ENCODE data around the gene KNSTRN. TPM values are rescaled to one million over a fixed set of nuclear protein-coding genes. Genes with fewer than 3 reads are reported as not detected.

Gene KNSTRN
- total RNA-seq, 2 experiments from 2014 or later: 2.8 to 3.0 TPM

GRCh38 chr15:40338921-40339620 is 43.5 kb upstream of the KNSTRN start:
- no peaks in the 10 kb centered on the region for H3K9me3 Mint-ChIP-seq
- H3K27me3 ChIP-seq (ENCODE audit: control insufficient read depth in 1 of 2, insufficient read depth in 2 of 2, low read length in 2 of 2): no peaks in the 10 kb centered on the region
- intact Hi-C loops (cut with DNase I, micrococcal nuclease): loop anchor here (1.0 to 10.0 kb wide), 6 partner anchors 18 to 554 kb away; partner anchors contain the start of genes FSIP1 (in 1 of the 2) and PLCB2 (in 1 of the 2)

GRCh38 chr15:40339621-40339945 is 42.9 kb upstream of the KNSTRN start:
- H3K27ac ChIP-seq (ENCODE audit: low read depth in 1 of 2, low read length in 2 of 2): no peak overlapping the region
- DNase-seq (no peak), ATAC-seq (ENCODE audit: poor library complexity) (no peak)
- ChIA-PET CTCF (interaction anchor here (0.9 to 3.7 kb wide), 4 partner anchors 13 to 65 kb away, joined by 3 to 48 read pairs (median 18); partner anchors contain the start of gene INAFM2), POLR2A (interaction anchor here (1.0 kb wide), 1 partner anchor 14 kb away, joined by 3 read pairs; no protein-coding TSS in a partner anchor)
- H3K9me3 Mint-ChIP-seq: no peaks in the 10 kb centered on the region
- no peaks in the 10 kb centered on the region for H3K36me3 ChIP-seq (ENCODE audit: insufficient read depth, low read length)
- H3K36me3 Mint-ChIP-seq (ENCODE audit: low read depth): no peaks in the 10 kb centered on the region
- H3K9me3 ChIP-seq (ENCODE audit: control insufficient read depth in 1 of 2, insufficient read depth in 1 of 2, low read length in 2 of 2): no peaks in the 10 kb centered on the region
- intact Hi-C loops (cut with DNase I, micrococcal nuclease): loop anchor here (5.0 to 10.0 kb wide), 2 partner anchors 122 to 555 kb away; partner anchors contain the start of gene FSIP1 (in 1 of the 2)
- H3K4me3 ChIP-seq (ENCODE audit: low read length): no peak overlapping the region
- H3K4me3 Mint-ChIP-seq: no peak overlapping the region
- peaks cover 24% of the 10 kb centered on the region for H3K4me1 ChIP-seq (ENCODE audit: insufficient read depth, low read length)
- TF ChIP-seq CTCF (IDR thresholded peaks at IDR 0.05): no peak
- peaks cover 10% of the 10 kb centered on the region for H3K4me1 Mint-ChIP-seq (ENCODE audit: low read depth)
- no peak overlapping the region for H3K27ac Mint-ChIP-seq
- no peaks in the 10 kb centered on the region for H3K27me3 Mint-ChIP-seq
- H3K27me3 ChIP-seq (ENCODE audit: control insufficient read depth in 1 of 2, insufficient read depth in 2 of 2, low read length in 2 of 2): no peaks in the 10 kb centered on the region

More at GRCh38 chr15:40338921-40339620, 43.5 kb upstream of the KNSTRN start:
- TF ChIP-seq CTCF (IDR thresholded peaks at IDR 0.05): no peak
- no peak overlapping the region for H3K27ac Mint-ChIP-seq
- H3K4me1 Mint-ChIP-seq (ENCODE audit: low read depth): peaks cover 15% of the 10 kb centered on the region
- ChIA-PET POLR2A (interaction anchor here (1.0 to 4.2 kb wide), 4 partner anchors 14 to 31 kb away, joined by 3 to 34 read pairs (median 12); partner anchors contain the start of genes INAFM2 and PLCB2), CTCF (interaction anchor here (0.9 to 3.7 kb wide), 10 partner anchors 12 to 65 kb away, joined by 3 to 48 read pairs (median 14); partner anchors contain the start of genes INAFM2 and PLCB2)
- H3K4me1 ChIP-seq (ENCODE audit: insufficient read depth, low read length): peaks cover 24% of the 10 kb centered on the region
- H3K36me3 ChIP-seq (ENCODE audit: insufficient read depth, low read length): no peaks in the 10 kb centered on the region
- no peaks in the 10 kb centered on the region for H3K36me3 Mint-ChIP-seq (ENCODE audit: low read depth)
- H3K27me3 Mint-ChIP-seq: no peaks in the 10 kb centered on the region
- H3K4me3 Mint-ChIP-seq: no peak overlapping the region
- H3K4me3 ChIP-seq (ENCODE audit: low read length): no peak overlapping the region
- ATAC-seq (ENCODE audit: poor library complexity): no peak
- H3K9me3 ChIP-seq (ENCODE audit: control insufficient read depth in 1 of 2, insufficient read depth in 1 of 2, low read length in 2 of 2): no peaks in the 10 kb centered on the region
- H3K27ac ChIP-seq (ENCODE audit: low read depth in 1 of 2, low read length in 2 of 2): no peak overlapping the region
- no peak for DNase-seq

GRCh38 chr15:40340038-40340739 is 42.3 kb upstream of the KNSTRN start:
- Mint-ChIP-seq H3K27ac (no peak overlapping the region), H3K36me3 (ENCODE audit: low read depth) (no peaks in the 10 kb centered on the region), H3K9me3 (no peaks in the 10 kb centered on the region), H3K27me3 (no peaks in the 10 kb centered on the region), H3K4me3 (no peak overlapping the region), H3K4me1 (ENCODE audit: low read depth) (peaks cover 10% of the 10 kb centered on the region)
- Histone ChIP-seq H3K9me3 (ENCODE audit: control insufficient read depth in 1 of 2, insufficient read depth in 1 of 2, low read length in 2 of 2) (no peaks in the 10 kb centered on the region), H3K27ac (ENCODE audit: low read depth in 1 of 2, low read length in 2 of 2) (no peak overlapping the region), H3K4me3 (ENCODE audit: low read length) (no peak overlapping the region), H3K36me3 (ENCODE audit: insufficient read depth, low read length) (no peaks in the 10 kb centered on the region), H3K27me3 (ENCODE audit: control insufficient read depth in 1 of 2, insufficient read depth in 2 of 2, low read length in 2 of 2) (no peaks in the 10 kb centered on the region), H3K4me1 (ENCODE audit: insufficient read depth, low read length) (peaks cover 23% of the 10 kb centered on the region)
- ChIA-PET POLR2A (interaction anchor here (1.0 kb wide), 1 partner anchor 15 kb away, joined by 3 read pairs; no protein-coding TSS in a partner anchor), CTCF (interaction anchor here (0.9 to 2.1 kb wide), 2 partner anchors 66 to 82 kb away, joined by 3 to 7 read pairs; no protein-coding TSS in a partner anchor)
- DNase-seq (no peak), ATAC-seq (ENCODE audit: poor library complexity) (no peak)
- TF ChIP-seq CTCF (IDR thresholded peaks at IDR 0.05): no peak
- intact Hi-C loops (cut with DNase I, micrococcal nuclease): no loop called here
